Uterus (tissue), 2 donors: ENCODE results near the gene MPG.

Experiments
- CTCF ChIP-seq, 4 experiments: fragments of 200-600 bp in 2 of 4; fragments of 450-650 bp in 2 of 4; sonication (generic) in 2 of 4; IDR thresholded peaks; one replicate each; pipeline ENCODE4 v1.5.1; 2016 to 2019; ENCODE audit warnings: antibody characterized with exemption in 4 of 4, mild to moderate bottlenecking in 2 of 4, moderate library complexity in 1 of 4
- POLR2A ChIP-seq, 2 donors: fragments of 450-650 bp; IDR thresholded peaks; one replicate each; pipeline ENCODE4 v1.6.1; 2016; ENCODE audit warnings: antibody characterized with exemption in 2 of 2, mild to moderate bottlenecking in 1 of 2, moderate library complexity in 1 of 2

DNA sequence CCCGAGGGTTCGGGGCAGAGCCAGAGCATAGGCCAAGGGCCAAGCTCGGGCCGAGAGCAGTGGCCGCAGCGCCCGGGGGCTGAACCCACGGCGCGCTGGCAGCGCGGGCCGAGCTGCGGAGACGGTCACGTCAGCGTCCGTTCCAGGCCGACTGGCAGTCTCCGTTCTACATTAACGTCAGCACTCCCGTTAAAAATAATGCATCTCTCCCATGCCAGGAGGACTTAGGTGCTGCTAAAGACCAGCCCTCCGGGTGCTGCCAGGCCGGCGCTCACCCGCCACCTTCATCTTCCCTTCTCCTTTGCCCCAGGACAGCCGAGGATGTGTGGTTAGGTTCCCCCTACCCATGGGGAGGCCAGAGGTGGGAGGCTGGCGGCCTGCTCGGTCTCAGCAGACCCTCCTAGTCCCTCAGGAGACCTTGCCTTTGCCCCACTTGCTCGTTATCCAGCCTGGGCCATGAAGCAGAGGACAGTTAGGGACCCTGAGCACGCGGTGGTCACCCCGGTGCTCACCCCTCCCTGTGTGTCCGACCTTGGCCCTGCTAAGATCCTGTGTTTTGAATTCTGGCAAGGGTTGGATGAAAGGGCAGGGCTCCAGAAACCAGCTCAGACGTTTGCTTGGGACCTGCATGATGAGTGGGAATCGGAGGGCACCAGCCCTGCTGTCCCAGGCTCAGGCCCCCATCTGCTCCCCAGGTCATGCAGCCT is 572 bp downstream of the MPG start:
- no peak for TF ChIP-seq CTCF (IDR thresholded peaks at IDR 0.05)
- no peak for TF ChIP-seq POLR2A (IDR thresholded peaks at IDR 0.05)
